B cell (primary cell): ENCODE data around the gene DEAF1. TPM values are rescaled to one million over a fixed set of nuclear protein-coding genes. Genes with fewer than 3 reads are reported as not detected.

Experiments used
- ATAC-seq: fragments of 200-7000 bp; cut with Tn5 transposase; one replicate; pipeline ENCODE4 v1.10.0; 2021; ENCODE audit warnings: low read depth, mild to moderate bottlenecking, moderate number of reproducible peaks, moderate library complexity
- CTCF ChIA-PET: fragments of 350-600 bp; sonication (Branson Sonifier 250); formaldehyde crosslinking; loops from one replicate; lab custom pipeline; 2021; ENCODE audit warnings: antibody characterized with exemption, inconsistent platforms; lab: Charles Lee
- POLR2A ChIA-PET: fragments of 350-600 bp; sonication (Branson Sonifier 250); formaldehyde crosslinking; loops from one replicate; lab custom pipeline; 2021; ENCODE audit warnings: antibody characterized with exemption; lab: Charles Lee
- DNase-seq: peaks from one replicate; pipeline ENCODE4 v3.0.0; 2013
- H2AFZ ChIP-seq: 2 replicates; pipeline ENCODE4 v1.6.1; 2012; ENCODE audit warnings: mild to moderate bottlenecking, low read depth, low read length; ENCODE audit not compliant: insufficient read depth, poor library complexity, severe bottlenecking
- H3K27ac ChIP-seq, 2 donors: 1 replicate in 1 of 2; 2 replicates in 1 of 2; pipeline ENCODE4 v1.5.1; 2012 to 2013; ENCODE audit warnings: low read length in 2 of 2, mild to moderate bottlenecking in 2 of 2, moderate library complexity in 1 of 2
- H3K27me3 ChIP-seq, 4 experiments: fragments of 200-600 bp in 1 of 4; sonication (generic) in 1 of 4; replicated peaks in 1 of 4; 1 replicate in 2 of 4; 2 replicates in 2 of 4; pipeline versions ENCODE4 v1.6.1 to v1.7.0; 2013 to 2016; ENCODE audit warnings: low read length in 3 of 4, mild to moderate bottlenecking in 2 of 4, mixed read lengths in 1 of 4, moderate library complexity in 1 of 4; ENCODE audit not compliant: insufficient read depth in 4 of 4, control insufficient read depth in 3 of 4; ENCODE audit errors: control extremely low read depth in 1 of 4
- H3K36me3 ChIP-seq, 2 experiments: replicated peaks in 1 of 2; 1 replicate in 1 of 2; 2 replicates in 1 of 2; pipeline versions ENCODE4 v1.6.1 to v1.7.1; 2013; ENCODE audit warnings: low read length in 1 of 2; ENCODE audit not compliant: insufficient read depth in 2 of 2, control insufficient read depth in 1 of 2; ENCODE audit errors: control extremely low read depth in 1 of 2, extremely low read depth in 1 of 2
- H3K4me1 ChIP-seq, 2 donors: fragments of 200-600 bp in 1 of 2; sonication (generic) in 1 of 2; 1 replicate in 1 of 2; 2 replicates in 1 of 2; pipeline versions ENCODE4 v1.5.1 to v1.6.1; 2013 to 2017; ENCODE audit warnings: low read length in 2 of 2; ENCODE audit not compliant: control insufficient read depth in 2 of 2, insufficient read depth in 2 of 2
- H3K4me2 ChIP-seq: replicated peaks from 2 replicates; pipeline ENCODE3; 2012; ENCODE audit warnings: mild to moderate bottlenecking, low read depth, low read length; ENCODE audit not compliant: poor library complexity, severe bottlenecking
- H3K4me3 ChIP-seq, 5 experiments: fragments of 200-600 bp in 1 of 5; sonication (generic) in 1 of 5; 1 replicate in 3 of 5; 2 replicates in 2 of 5; pipeline versions ENCODE4 v1.5.1 to v1.7.0; 2011 to 2016; ENCODE audit warnings: low read length in 4 of 5, mild to moderate bottlenecking in 4 of 5, low read depth in 2 of 5, control low read depth in 1 of 5, moderate library complexity in 1 of 5; ENCODE audit not compliant: insufficient read depth in 1 of 5; ENCODE audit errors: control extremely low read depth in 1 of 5, extremely low read depth in 1 of 5
- H3K79me2 ChIP-seq: fragments of 200-600 bp; sonication (generic); one replicate; pipeline ENCODE4 v1.6.0; 2016; ENCODE audit warnings: low read length; ENCODE audit not compliant: control insufficient read depth, insufficient read depth
- H3K9ac ChIP-seq: fragments of 200-600 bp; sonication (generic); 2 replicates; pipeline ENCODE4 v1.6.1; 2017; ENCODE audit warnings: mild to moderate bottlenecking, low read length, moderate library complexity
- H3K9me3 ChIP-seq, 3 donors: one replicate each; pipeline versions ENCODE4 v1.6.1 to v1.7.1; 2013; ENCODE audit warnings: low read length in 2 of 3; ENCODE audit not compliant: control insufficient read depth in 2 of 3, insufficient read depth in 1 of 3; ENCODE audit errors: control extremely low read depth in 1 of 3
- H4K20me1 ChIP-seq: 2 replicates; pipeline ENCODE4 v1.6.0; 2012; ENCODE audit warnings: mild to moderate bottlenecking, low read length; ENCODE audit not compliant: insufficient read depth, control insufficient read depth, poor library complexity, severe bottlenecking
- H3K27ac Mint-ChIP-seq: one replicate; pipeline ENCODE4 v1.8.0; 2021; ENCODE audit warnings: mixed read lengths
- H3K27me3 Mint-ChIP-seq: one replicate; pipeline ENCODE4 v1.8.0; 2021; ENCODE audit warnings: mixed read lengths
- H3K4me1 Mint-ChIP-seq: one replicate; pipeline ENCODE4 v1.8.0; 2021; ENCODE audit warnings: mixed read lengths
- H3K4me3 Mint-ChIP-seq: one replicate; pipeline ENCODE4 v1.8.0; 2021; ENCODE audit warnings: mixed read lengths
- H3K9me3 Mint-ChIP-seq: one replicate; pipeline ENCODE4 v1.8.0; 2022; ENCODE audit warnings: mixed read lengths; ENCODE audit not compliant: insufficient read depth
- CTCF ChIP-seq: fragments of 200-600 bp; IDR thresholded peaks from one replicate; pipeline ENCODE4 v1.8.0; 2022; ENCODE audit warnings: antibody characterized with exemption, mild to moderate bottlenecking
- EZH2 ChIP-seq: IDR thresholded peaks from 2 replicates; pipeline ENCODE4 v1.6.1; 2012; ENCODE audit warnings: borderline replicate concordance, low read depth, mild to moderate bottlenecking, moderate library complexity, low read length; ENCODE audit not compliant: insufficient read depth, poor library complexity, severe bottlenecking
- WGBS: methylation state at CpG from one replicate; pipeline ENCODE4 v1.1.5; 2013; ENCODE audit warnings: missing lambda C conversion rate; ENCODE audit not compliant: insufficient coverage; 5-methylcytosine and 5-hydroxymethylcytosine counted together
- intact Hi-C: fragments of 100-400 bp; cut with micrococcal nuclease; formaldehyde crosslinking; loops from one replicate; pipeline ENCODE4 v1.10.0; 2022
- polyA plus RNA-seq: library from polyadenylated mRNA; depleted of rRNA; stranded (reverse); fragments of >200 nt; gene quantifications from 2 replicates; pipeline ENCODE4 v1.2.3, GENCODE V29; 2012
- total RNA-seq, 2 donors: library from RNA; stranded (reverse); fragments of 120-200 nt in 1 of 2; gene quantifications; 1 replicate in 1 of 2; 2 replicates in 1 of 2; pipeline versions ENCODE4 v1.2.3 to v1.2.4, GENCODE V29; 2013 to 2022

DEAF1 gene
- total and polyA plus RNA-seq, 2 donors (not counting 1 experiment from before 2014, with no cell fraction given) = 31.8 to 53.6 TPM

- Histone ChIP-seq H3K27ac (no peak overlapping the region), H3K27me3 (peaks cover 0 to 34% (median 11%) of the 10 kb centered on the region in 4 experiments), H3K4me2 (peak overlapping the region; percentile 21), H3K9me3 (peaks cover 0 to 8% (median 0%) of the 10 kb centered on the region in 3 donors), H3K4me3 (no peak overlapping the region), H3K79me2 (no peaks in the 10 kb centered on the region), H2AFZ (no peak overlapping the region), H4K20me1 (no peaks in the 10 kb centered on the region), H3K36me3 (no peaks in the 10 kb centered on the region), H3K4me1 (peaks cover 21 to 26% of the 10 kb centered on the region in 2 donors), H3K9ac (no peak overlapping the region)
- Mint-ChIP-seq H3K27ac (no peak overlapping the region), H3K4me1 (peaks cover 21% of the 10 kb centered on the region), H3K9me3 (no peaks in the 10 kb centered on the region), H3K4me3 (peak overlapping the region; percentile 40), H3K27me3 (peaks cover 26% of the 10 kb centered on the region)
- TF ChIP-seq CTCF (no peak), EZH2 (no peak)
- DNase-seq (no peak), ATAC-seq (no peak)
- intact Hi-C loops = no loop called here
- 92% methylated on average over 23 of the region's 31 CpGs for WGBS
- ChIA-PET CTCF (no interaction called here), POLR2A (interaction anchor here (0.6 kb wide), 1 partner anchor 11 kb away, joined by 3 read pairs; no protein-coding TSS in a partner anchor)
Observed at GRCh38 chr11:628056-628455, 67.0 kb downstream of the DEAF1 start.

- TF ChIP-seq EZH2 (no peak), CTCF (no peak)
- Histone ChIP-seq H3K79me2 (no peaks in the 10 kb centered on the region), H3K4me1 (peaks cover 21 to 26% of the 10 kb centered on the region in 2 donors), H3K27ac (no peak overlapping the region), H2AFZ (no peak overlapping the region), H3K4me2 (no peak overlapping the region), H3K4me3 (no peak overlapping the region), H4K20me1 (no peaks in the 10 kb centered on the region), H3K27me3 (peaks cover 0 to 34% (median 11%) of the 10 kb centered on the region in 4 experiments), H3K9me3 (peaks cover 0 to 8% (median 0%) of the 10 kb centered on the region in 3 donors), H3K9ac (no peak overlapping the region), H3K36me3 (no peaks in the 10 kb centered on the region)
- Mint-ChIP-seq H3K9me3 (no peaks in the 10 kb centered on the region), H3K4me3 (no peak overlapping the region), H3K4me1 (peaks cover 21% of the 10 kb centered on the region), H3K27me3 (peaks cover 26% of the 10 kb centered on the region), H3K27ac (no peak overlapping the region)
- intact Hi-C loops = no loop called here
- POLR2A ChIA-PET = no interaction called here
- ATAC-seq = no peak
- no peak for DNase-seq
- WGBS = 22% methylated on average over 15 of the region's 28 CpGs
- CTCF ChIA-PET = interaction anchor here (0.8 kb wide), 1 partner anchor 71 kb away, joined by 5 read pairs; no protein-coding TSS in a partner anchor
Observed at GRCh38 chr11:627308-627576, 67.8 kb downstream of the DEAF1 start.
